Activated CD4-positive, alpha-beta T cell treated with anti-CD3 and anti-CD28 coated beads for 24 hours (primary cell): ENCODE data around the gene TMEM203.
"Not testable (repeated sequence)": the region's sequence is repeated elsewhere in the genome, so short reads cannot be mapped to it uniquely, and the experiment has no call there.

Experiments
- DNase-seq, 2 donors: peaks; one replicate each; pipeline ENCODE4 v3.0.0-alpha.2; 2020; ENCODE audit warnings: low read depth in 2 of 2

Gene TMEM203, protein sequence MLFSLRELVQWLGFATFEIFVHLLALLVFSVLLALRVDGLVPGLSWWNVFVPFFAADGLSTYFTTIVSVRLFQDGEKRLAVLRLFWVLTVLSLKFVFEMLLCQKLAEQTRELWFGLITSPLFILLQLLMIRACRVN

DNA sequence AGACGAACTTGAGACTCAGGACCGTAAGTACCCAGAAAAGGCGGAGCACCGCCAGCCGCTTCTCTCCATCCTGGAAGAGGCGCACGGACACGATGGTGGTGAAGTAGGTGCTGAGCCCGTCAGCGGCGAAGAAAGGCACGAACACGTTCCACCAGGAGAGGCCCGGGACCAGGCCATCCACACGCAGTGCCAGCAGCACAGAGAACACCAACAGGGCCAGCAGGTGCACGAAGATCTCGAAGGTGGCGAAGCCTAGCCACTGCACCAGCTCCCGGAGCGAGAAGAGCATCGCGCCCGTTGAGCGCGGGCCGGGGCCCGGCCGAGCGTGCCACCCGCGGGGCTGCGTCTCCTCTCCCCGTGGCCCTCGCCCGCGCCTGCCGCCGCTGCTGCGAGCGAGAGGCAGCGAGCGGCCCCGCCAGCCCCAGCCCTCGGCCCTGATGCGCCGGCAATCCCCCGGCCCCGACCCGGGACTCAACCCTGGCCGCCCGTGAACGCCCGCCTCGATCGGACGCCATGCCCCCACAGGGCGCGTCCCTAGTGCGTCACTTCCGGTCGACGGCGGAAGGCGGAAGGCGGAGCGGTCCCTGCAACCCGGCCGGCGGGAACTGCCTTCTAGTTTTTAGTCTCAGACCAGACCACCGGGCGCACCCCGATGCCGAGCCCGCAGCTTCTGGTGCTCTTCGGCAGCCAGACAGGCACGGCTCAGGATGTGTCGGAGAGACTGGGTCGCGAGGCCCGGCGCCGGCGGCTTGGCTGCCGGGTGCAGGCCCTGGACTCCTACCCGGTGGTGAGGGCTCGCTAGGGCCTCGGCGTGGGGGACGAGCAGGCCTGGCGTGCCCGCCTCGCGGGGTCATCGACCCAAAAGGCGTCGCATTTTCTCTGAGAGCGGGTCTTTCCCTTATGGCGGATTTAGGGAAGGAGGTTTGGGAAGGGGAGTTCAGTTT is at the start of gene TMEM203, which contains the start of gene NDOR1:
TSS of gene TMEM203 (minus strand) at position 523 of the 944 bp plus-strand sequence. CDS start at position 289, 234 bp downstream.
TSS of gene NDOR1 (plus strand) at position 575 of the 944 bp plus-strand sequence. CDS start at position 653, 78 bp downstream.
- peak; percentile 84 to 93 for DNase-seq

DNA sequence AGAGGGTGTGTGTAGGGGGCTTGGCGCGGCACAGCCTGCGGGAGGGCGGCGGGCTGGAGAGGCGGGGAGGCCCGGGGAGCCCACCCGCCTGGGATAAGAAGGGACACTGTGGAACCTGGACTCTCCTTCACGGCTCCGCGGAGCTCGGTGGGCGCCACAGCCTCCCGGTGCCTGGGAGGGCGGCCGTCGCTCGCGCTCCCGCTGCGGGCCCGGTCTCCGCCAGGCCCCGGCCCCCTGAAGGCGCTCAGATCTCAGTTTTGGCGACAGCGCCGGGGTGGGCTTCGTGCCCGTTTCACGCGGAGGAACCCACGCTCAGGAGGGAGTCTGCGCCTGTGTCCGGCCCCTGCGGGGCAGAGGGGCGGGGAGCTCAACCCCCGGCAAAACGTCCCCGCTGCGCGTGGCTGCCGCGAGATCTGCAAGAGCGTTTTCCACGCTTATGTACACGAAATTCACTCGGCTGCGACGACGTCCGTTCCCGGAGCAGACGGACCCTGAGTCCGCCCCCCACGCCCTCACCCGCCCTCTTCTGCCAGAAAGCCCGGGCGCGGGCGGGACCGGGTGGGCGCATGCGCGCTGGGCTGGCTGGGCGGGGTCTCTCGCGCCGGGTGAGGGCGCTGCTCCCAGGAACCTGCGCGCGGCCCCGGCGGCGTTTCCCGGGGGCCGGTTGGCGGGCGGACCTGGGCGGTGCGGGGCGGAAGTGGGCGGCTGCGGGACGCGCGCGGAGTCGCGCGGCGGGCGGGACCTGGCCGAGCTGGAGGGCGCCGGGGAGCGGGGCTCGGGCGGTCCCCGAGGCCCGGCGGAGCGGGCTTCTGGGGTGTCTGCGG is 49.4 kb upstream of the TMEM203 start, which contains the start of gene NELFB:
TSS of gene NELFB (plus strand) at position 704 of the 824 bp plus-strand sequence.
- peak; percentile 96 to 97 for DNase-seq

DNA sequence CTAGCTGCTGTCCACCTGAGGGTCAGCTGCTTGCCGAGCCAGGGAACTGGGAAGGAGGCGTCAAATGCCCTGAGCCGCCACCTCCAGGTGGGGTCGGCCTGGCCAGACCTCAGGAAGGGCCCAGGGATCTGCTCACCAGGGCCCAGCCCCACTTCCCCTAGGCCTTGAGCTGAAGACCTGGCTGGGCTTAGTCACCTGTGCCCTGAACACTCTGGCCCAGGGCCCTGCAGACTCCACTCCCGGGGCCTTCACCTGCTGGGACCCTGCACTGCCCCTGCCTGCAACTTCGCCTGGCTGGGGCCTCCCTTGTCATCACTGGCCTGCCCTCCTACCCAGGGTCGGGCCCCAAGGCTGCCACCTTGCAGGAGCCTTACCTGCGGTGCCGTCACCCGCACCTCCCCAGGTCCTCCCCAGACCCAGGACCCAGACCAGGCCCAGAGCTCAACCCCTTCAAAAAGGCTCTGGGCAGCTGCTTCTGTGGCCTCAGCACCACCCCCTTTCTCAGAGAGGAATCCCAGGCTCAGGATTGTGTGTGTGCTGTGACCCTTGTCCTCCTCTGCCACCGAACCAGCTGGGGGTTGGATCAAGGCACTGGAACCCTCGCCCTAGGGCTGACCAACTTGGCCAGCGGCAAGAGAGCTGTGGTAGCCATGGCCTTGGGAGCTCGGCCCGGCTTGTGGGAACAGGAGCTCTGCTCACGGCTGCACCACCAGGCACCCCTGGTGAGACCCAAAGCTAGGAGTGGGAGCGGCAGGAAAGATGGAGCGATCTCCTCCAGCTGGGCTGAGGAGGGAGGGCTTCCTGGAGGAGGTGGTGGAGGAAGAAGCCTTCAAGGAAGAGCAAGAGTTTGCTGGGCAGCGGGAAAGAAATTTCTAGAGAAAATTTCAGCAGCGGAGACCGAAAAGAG is 48.5 kb upstream of the TMEM203 start:
- no peak for DNase-seq

DNA sequence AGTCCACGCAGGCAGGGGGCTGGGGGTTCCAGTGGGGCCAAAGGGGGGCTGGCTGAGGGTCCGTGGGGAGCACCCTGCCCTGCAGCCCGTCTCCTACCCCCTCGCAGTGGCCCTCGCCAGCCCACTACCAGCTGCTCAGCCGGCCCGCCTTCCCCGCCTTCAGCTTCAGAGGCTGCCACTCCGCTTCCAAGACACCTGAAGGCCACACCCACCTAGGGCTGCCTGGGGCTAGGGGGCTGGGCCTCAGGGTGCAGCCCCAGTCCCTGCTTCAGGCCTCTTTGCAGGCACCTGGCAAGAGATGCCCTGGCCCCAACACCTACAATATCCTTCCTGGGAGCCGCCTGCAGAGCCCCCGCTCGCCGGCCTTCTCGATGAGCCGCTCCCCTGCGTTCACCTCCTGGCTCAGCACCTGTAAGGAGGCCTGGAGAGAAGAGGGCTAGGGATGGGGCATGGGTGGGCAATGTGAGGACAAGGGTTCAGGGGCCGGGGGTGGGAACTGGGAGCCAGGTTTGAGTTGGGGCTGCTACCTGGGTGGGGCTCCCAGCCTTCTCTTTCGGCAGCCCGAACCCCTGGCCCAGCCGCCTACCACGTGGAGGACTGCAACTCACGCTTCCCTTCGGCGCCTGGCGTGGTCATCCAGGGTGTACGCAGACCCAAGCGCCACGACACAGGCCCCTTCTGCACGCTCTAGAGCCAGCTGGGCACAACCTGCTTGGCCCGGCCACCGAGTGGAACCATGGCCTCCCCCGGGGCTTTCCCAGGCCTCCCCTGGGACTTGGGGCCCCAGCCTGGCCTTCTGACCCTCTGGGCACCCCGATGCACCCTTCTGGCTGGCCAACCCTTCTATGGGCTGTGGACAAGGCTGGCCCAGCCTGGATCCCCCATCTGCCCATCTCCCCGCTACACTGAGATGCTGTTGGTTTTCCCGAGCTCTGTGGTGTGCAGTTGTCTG is 47.4 kb upstream of the TMEM203 start:
- DNase-seq = no peak

DNA sequence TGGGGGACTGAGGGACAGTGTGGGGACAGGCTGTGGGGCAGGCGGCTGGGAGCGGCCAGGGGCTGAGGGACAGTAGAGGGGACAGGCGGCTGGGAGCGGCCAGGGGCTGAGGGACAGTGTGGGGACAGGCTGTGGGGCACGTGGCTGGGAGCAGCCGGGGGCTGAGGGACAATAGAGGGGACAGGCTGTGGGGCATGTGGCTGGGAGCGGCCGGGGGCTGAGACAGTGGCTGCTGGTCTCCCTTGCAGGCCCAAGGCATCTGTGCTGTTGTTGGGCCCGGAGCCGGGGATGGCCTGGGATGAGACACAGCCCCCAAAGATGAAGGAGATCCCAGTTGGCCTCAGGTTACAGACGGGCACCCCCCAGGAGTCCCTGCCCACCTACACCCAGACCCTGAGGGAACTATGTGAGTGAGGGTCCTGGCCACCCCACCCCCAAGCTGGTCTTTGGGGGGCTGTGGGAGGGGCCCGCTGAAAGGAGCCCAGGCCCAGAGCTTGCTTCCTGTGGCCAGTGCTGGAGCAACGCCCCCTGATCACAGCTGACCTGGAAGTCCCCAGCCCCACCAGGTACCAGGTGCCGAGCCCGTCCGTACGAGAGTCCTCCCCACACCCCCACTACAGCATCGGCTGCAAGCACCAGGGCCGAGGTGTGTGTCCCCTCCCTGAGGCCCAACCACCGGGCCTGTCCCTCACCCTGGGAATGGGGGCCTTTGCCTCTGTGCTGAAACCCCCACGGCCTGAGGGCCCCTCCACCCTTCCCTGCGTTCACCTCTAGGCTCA is 46.2 kb upstream of the TMEM203 start:
- DNase-seq = no peak

DNA sequence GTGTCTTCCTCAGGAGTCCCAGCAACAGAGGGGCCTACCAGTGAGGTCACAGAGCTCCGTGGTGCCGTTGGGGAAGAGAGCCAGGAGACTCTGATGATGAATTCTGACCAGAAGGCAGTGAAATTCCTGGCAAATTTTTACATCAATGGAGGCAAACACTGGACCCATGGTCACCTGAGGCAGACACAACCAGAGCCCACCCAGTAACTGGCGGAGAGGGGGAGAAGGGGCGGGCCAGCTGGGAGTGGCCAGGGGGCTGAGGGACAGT is 45.7 kb upstream of the TMEM203 start, which contains the start of gene STPG3:
TSS of gene STPG3 (plus strand) at position 93 of the 268 bp plus-strand sequence. CDS start at position 94, 1 bp downstream.
- no peak for DNase-seq

DNA sequence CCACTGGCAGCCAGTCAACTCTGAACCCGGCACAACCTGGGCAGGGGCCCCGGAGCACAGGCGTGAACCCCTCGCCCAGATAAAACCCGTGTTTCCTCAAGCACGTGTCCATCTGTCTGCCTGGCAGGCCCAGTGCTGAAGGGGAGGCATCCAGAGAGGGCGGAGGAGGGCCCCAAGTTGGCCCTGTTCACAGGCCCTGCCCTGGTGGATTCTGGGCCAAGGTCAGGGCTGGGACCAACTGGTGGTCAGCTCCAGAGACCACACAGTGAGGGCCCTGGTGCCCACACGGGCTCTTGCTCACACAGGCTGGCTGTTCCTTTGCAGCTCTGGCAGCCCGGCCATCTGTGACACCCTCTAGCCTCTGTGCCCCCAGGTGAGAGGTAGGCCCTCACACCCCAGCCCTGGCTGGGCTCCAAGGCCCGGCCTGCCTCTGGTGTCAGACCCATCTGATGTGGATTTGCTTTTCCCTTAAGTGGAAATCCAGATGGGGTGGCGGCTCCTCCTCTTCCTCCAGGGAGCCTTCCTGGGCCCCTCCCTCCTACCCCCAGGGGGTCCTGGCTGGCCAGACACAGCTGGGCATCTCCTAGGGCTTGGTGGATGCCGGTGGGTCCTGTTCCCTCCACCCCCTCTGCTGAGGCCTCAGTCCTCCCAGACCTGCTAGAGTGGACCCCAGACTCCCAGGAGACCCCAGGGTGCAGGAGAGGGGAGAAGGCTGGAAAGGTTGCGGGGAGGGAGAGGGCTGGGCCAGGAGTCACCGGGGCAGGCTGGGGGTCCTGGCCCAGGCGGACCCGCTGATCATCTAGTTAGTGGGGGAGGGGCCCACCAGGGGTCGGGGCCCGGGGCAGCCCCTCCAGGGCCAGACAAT is 45.1 kb upstream of the TMEM203 start:
- DNase-seq = no peak

DNA sequence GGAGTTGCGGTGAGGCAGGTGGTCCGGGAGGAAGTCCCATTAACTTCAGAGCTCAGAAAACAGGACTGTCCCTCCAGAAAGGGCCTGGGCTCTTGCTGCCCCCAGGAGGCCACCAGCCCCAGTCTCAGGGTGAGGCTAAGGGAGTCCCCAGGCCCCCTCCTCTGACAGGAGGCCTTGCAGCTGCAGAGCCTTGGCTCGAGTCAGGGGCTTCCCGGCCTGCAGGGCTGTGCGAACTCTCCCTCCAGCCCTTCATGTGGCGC is 42.4 kb upstream of the TMEM203 start:
- no peak for DNase-seq

DNA sequence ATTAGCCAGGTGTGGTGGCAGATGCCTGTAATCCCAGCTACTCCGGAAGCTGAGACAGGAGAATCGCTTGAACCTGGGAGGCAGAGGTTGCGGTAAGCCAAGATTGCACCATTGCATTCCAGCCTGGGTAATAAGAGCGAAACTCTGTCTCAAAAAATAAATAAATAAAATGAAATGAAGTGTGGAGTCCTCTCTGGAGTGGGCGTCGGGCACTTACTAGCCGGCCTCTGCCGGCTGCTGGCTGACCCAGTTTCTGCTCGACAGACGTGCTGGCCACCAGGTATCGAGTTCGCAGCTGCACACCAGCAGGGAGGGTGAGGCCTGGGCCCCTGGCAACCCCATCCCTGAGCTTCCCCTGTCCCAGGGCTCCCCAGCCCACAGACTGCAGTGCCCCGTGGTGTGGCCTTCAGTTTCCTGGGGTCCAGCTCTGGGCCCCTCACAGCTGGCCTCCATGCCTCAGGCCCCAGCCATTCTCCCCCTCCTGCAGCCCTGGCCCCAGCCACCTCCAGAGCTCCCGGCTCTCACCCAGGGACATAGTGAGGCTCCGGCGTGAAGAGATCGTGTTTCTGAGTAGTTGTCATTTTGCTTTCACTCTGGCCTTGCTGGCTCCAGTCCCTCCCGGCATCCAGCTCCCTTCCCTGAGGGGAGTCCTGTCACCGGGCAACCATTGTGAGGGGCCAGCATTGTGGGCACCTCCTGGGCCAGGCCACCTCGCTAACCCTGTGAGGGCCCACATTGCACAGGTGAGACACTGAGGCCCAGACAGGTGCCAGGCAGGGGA is 41.9 kb upstream of the TMEM203 start:
- DNase-seq = no peak

DNA sequence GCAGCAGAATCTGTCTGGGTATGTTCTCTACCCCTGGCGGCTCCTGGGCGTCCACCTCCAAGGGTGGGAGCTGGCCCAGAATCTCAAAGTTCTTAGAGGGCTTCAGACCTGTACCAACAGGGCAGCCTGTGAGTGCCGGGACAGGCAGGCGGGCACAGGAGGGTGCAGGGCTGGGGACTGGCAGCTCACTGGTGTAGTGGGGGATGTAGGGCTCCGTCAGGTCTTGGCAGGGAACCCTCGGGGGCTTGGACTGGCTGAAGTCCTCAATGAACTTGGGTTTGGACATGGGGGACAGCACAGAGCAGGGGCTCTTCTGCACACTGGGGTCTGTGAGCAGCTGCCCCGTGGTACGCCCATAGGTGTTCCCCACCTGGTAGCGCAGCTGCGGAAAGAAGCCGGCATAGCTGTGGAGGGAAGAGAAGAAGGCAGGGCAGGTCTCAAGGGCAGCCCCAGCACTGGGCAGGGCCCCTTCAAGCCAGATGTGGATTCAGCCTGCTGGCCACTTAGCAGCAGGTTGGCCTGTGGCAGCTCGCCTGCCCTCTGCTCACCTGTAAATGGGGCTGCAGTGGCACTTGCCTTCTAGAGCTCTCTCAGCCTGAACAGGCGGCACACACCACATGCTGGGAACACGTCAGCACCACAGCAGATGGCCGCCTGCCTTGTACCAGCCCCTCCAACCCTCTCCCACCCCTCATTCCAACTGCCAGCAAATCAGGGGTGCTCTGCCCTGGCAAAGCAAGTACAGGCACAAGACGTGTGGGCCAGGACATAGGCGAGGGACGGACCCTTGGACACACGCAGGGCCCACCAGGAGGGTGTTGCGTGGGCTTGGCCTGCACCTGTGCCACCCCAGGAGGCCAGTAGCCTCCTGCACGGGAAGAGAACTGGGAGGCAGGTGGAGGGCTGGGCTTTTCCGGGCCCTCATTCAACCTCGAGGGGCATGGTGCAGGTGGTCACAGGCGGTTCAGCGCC is 40.3 kb upstream of the TMEM203 start:
- no peak for DNase-seq

DNA sequence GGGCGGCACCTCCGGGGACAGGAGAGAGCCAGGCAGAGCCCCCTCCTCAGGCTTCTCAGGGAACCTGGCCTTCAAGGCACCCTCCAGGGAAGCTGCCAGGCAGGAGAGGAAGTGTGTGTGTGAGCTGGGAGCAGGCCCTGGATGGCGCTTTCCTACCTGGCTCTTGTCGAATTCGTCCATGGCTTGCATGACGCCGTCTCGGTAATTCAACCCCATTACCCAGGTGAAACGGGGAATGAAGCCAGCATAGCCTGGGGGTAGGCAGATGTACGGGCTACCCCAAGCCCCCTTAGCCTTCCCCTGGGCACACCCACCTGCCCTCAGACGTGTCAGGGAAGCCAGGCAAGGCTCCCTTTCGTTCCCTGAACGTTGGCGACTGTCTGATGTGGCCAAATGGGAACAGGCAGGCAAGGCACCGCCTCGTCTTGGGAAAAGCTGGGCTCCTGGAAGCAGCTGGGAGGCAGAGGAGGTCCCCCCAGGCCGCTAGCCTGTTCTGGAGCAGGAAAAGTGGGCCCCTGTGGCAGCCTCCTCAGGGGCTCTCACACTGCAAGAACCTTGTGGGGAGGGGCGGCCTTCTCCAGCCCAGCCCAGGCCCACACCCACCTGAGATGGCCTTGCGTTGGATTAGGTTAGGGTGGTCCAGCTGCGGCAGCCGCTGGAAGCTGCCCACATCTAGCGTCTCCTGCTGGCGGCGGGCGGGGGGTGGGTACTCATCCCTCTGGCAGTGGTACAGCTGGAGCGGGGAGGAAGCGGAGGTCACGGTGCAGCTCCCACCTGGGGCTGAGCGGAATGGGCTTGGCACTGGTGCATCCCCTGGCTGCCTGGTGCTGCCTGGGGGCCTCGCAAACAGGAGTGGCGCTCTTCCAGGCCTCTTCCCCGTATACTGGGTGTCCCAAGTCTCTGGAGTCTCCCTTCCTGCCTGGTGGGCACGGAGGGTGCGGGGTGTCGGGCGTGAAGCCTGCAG is 39.3 kb upstream of the TMEM203 start:
- no peak for DNase-seq

DNA sequence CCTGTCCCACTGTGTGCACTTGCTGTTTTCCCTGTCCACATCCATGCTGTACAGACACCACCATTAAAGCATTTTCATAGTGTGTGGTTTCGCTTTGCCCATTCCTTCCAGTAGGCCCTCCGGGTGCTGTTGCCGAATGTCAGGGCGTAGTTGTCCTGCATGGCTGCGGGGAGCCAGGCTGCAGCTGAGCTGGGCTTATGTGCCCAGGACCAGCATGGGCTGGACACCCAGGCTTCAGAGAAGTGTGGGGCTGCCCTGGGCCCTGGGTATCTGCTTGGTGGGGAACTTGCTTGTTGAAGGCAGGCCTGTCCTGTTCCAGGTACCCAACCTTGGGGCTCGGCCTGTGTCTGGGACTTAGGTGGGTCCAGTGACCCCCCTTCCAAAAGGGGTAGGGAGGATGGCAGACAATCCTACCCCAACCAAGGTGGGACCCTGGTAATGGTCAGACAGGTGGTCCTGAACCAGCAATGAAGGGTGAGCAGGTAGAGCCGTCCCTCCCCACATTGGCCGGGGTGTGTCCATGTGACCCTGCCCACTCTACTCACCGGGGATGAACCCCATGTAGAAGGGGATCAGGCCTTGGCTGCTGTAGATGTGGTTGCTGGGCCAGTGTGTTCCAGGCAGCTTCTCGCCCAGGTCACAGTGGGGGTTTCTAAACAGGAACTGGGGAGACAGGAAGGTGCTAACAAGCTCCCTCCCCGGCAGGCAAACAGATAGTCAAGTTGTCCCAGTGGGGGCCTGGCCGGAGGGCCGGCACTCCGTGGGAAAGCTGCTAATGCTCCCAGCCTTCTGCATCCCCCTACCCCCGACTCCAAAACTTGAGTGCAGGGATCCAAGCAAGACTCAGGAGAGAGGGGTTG is 38.4 kb upstream of the TMEM203 start:
- DNase-seq = no peak

DNA sequence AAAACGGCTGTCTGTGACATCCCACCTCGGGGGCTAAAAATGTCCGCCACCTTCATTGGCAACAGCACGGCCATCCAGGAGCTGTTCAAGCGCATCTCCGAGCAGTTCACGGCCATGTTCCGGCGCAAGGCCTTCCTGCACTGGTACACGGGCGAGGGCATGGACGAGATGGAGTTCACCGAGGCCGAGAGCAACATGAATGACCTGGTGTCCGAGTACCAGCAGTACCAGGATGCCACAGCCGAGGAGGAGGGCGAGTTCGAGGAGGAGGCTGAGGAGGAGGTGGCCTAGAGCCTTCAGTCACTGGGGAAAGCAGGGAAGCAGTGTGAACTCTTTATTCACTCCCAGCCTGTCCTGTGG is 37.8 kb upstream of the TMEM203 start:
- not testable (repeated sequence) for DNase-seq
